Cardiac fibroblast (primary cell): ENCODE measurements around the gene COQ8A.
"Not testable (repeated sequence)": the region's sequence is repeated elsewhere in the genome, so short reads cannot be mapped to it uniquely, and the experiment has no call there.

Experiments used
- DNase-seq, 2 donors: peaks; one replicate each; pipeline versions ENCODE4 v3.0.0 to v3.0.0-alpha.2; 2010; ENCODE audit warnings: low read depth in 2 of 2
- H3K4me3 ChIP-seq, 2 donors: replicated peaks in 1 of 2; 1 replicate in 1 of 2; 2 replicates in 1 of 2; pipeline ENCODE4 v1.5.1; 2011; ENCODE audit warnings: low read depth in 2 of 2, low read length in 2 of 2, mild to moderate bottlenecking in 2 of 2, moderate library complexity in 1 of 2
- TF ChIP-seq, protein P1 (sequence below): IDR thresholded peaks from one replicate; pipeline ENCODE4 v1.5.1; 2011; ENCODE audit warnings: low read depth, mild to moderate bottlenecking, low read length, inconsistent platforms

Gene COQ8A

DNA sequence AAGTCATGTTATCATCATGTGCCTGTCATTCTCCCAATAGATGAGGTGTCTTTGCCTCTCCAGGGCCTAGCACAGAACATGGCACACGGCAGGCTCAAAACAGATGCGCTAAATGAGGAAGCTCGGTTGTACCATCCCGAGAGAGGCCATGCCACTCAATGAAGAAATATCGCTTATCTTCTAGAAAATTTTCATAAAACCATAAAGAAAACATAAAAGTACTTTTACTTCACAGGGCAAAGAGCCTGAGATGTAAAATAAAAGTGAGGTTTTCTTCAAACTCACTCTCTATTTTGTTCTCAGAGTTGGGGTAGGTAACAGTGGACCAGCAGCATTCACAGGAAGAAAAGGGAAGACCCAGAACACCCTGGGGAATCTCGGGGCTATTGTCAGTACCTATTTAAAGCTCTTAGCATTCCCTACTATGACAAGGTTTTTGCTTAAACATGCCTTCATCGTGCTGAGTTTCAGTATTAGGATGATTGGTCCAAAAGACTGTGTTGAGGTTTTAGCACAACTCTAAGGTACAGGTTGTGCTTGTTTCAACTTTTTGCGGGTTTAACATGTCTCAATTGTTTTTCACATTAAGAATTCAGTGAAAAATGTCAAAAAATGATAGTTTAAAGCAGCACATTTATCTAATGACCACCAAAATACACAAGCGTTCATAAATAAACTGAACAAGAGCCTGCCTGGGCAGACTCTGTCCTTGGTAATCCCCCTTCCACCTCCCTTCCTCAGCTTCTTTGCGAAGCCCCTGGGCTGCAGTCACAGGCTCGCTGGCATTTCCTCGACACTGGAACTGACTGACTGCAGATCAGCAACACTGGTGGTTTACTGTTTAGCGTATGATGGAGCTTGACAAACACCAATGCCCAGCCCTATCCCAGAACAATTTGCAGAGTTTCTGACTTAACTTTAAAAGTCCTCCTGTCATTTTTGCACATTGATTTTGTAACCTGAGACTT, 55.6 kb downstream of the COQ8A start:
- H3K4me3 ChIP-seq, result no peak overlapping the region
- DNase-seq, result no peak
- TF ChIP-seq, protein P1, sequence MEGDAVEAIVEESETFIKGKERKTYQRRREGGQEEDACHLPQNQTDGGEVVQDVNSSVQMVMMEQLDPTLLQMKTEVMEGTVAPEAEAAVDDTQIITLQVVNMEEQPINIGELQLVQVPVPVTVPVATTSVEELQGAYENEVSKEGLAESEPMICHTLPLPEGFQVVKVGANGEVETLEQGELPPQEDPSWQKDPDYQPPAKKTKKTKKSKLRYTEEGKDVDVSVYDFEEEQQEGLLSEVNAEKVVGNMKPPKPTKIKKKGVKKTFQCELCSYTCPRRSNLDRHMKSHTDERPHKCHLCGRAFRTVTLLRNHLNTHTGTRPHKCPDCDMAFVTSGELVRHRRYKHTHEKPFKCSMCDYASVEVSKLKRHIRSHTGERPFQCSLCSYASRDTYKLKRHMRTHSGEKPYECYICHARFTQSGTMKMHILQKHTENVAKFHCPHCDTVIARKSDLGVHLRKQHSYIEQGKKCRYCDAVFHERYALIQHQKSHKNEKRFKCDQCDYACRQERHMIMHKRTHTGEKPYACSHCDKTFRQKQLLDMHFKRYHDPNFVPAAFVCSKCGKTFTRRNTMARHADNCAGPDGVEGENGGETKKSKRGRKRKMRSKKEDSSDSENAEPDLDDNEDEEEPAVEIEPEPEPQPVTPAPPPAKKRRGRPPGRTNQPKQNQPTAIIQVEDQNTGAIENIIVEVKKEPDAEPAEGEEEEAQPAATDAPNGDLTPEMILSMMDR, result no peak

DNA sequence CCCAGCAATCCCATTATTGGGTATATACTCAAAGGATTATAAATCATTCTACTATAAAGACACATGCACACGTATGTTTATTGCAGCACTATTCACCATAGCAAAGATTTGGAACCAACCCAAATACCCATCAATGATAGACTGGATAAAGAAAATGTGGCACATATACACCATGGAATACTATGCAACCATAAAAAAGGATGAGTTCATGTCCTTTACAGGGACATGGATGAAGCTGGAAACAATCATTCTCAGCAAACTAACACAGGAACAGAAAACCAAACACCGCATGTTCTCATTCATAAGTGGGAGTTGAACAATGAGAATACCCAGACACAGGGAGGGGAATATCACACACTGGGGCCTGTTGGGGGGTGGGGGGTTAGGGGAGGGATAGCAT, 59.5 kb downstream of the COQ8A start:
- not testable (repeated sequence) for H3K4me3 ChIP-seq, DNase-seq

DNA sequence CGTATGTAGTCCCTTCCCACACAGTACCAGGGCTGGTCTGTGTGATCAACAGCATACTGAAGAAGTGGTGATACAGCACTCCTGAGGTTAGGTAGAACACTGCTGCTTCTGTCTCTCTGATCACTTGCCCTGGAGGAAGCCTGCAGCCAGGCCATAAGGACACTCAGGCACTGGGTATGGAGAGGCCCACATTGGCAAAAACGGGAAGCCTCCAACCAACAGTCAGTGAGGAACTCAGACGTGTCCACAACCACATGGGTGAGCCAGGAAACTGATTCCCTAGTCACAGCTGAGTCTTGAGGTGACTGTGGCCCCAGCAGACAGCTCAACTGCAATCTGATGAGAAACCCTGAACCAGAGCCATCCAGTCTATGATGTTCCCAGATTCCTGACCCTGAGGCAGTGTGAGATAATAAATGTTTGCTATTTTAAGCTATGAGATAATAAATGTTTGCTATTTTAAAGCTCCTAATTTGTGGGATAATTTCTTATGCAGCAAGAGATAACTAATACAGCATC, 62.5 kb downstream of the COQ8A start:
- TF ChIP-seq, protein P1, result no peak
- DNase-seq, result no peak
- no peak overlapping the region for H3K4me3 ChIP-seq

DNA sequence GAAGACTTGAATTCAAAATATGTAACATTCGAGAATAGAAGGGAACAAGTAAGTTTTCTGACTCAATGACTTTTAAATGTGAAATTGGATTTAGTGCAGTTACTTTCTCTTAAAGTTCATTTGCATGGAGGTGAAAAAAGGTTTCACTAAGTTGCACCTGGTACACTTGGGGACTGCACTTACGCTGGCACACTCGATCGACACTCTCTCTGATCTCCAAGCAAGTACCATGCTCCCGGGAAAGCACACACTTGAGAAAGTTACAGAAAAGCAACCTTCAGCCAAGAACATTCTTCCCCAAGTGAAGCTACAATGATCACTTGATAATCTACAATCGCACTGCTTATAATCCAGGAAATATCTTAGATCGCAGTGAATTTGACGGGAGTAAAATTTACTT, 63.1 kb downstream of the COQ8A start:
- DNase-seq, result no peak
- TF ChIP-seq, protein P1, result no peak
- H3K4me3 ChIP-seq, result no peak overlapping the region

DNA sequence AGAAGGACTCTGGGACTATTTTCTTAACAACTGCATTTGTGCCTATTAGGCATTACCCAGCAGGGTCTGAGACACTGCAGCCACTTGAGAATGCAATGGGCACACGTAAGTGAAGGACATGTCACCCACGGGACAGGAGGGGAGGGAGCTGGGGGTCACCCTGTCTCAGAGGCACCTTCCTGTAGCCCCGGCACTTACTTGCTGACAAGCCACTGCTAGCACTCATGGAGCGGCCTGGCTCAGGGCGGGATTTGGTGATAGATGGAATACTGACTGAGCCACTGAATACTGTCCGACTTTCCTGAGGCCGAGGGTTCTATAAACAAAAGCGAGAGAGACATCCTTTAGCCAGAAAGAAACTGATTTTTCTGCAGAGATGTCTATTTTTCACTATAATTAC, 64.7 kb downstream of the COQ8A start:
- DNase-seq, result no peak
- H3K4me3 ChIP-seq, result no peak overlapping the region
- TF ChIP-seq, protein P1, result no peak

DNA sequence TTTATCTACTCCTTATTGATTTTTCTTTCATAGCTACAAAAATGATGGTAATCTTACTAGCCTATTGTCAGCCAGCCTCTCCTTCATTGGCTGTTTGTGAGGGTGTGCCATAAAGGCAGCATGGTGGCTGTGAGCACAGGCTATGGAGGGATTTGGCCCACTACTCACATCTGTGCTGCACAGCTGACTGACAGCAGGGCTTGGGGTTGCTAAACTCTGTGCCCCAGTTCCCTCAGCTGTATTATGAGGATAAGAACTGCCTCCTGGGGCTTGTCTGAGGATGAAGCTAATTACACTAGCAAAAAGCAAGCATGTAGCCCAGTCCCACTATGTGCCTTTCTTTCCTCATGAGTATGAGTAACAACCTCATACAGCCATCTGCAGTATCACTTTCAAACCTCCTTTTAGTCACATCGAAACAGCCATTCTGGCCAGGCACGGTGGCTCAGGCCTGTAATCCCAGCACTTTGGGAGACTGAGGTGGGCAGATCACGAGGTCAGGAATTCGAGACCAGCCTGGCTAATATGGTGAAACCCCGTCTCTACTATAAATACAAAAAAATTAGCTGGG, 66.2 kb downstream of the COQ8A start:
- no peak overlapping the region for H3K4me3 ChIP-seq
- no peak for DNase-seq
- TF ChIP-seq, protein P1, result no peak

DNA sequence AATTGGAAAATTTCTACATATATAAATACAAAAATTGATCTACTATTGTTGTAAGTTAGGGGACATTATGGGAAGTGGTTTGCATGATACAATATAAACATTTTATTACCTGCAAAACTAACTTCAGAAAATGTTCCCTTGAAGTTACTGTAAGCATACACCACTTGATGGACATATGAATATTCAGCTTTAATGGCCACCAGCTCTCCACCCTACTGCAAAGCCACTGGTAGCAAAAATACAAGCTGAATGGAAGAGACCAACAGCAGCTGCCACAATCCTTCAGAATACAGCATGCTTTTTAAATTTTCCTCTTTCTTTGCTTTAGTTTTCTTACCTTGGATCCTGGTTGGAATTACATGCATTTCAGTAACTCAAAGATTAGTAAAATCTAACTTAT, 69.8 kb downstream of the COQ8A start:
- H3K4me3 ChIP-seq, result no peak overlapping the region
- TF ChIP-seq, protein P1, result no peak
- DNase-seq, result no peak
